ENCODE measurements around the gene P2RX7.
"Not testable (repeated sequence)": the region's sequence is repeated elsewhere in the genome, so short reads cannot be mapped to it uniquely, and the experiment has no call there.

Gene P2RX7

DNA sequence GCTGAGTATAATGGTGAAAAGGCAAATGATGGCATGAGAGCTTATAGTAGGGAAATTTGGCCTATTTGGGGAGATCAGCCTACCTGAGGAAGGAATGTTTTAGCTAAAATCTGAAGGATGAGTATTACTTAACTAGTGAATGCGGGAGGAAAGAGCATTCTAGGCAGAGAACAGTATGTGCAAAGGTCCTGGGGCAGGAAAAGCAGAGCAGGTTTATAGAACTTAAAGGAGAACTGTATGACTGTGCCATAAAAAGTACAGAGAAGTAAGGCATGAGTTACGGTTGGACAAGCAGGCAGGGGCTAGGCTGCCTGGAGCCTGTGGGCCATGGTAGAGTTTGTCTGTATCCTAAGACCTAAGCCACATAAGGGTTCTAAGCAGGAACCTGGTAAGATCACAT is 55.6 kb downstream of the P2RX7 start:
- no peak overlapping the region for H3K4me3 ChIP-seq (ENCODE audit: low read depth, low read length)
- DNase-seq (ENCODE audit: low read depth), result no peak
- TF ChIP-seq CTCF (IDR thresholded peaks at IDR 0.05; ENCODE audit: control insufficient read depth, extremely low read depth, insufficient read depth), result no peak

DNA sequence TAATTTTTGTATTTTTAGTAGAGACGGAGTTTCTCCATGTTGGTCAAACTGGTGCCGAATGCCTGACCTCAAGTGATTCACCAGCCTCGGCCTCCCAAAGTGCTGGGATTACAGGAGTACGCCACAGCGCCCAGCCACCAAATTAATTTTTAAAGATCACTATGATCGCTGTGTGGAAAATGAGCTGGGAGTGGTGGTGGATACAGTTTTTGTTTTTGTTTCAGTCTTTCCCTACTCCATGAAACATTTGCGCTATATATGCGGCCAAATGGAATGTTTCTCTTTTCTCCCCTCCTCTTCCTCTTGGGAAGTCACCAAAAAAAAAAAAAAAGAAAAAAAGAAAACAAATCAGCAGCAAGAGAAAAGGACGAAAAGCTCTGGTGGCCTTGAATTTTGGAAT is 56.5 kb downstream of the P2RX7 start:
- TF ChIP-seq CTCF (IDR thresholded peaks at IDR 0.05; ENCODE audit: control insufficient read depth, extremely low read depth, insufficient read depth), result no peak
- no peak overlapping the region for H3K4me3 ChIP-seq (ENCODE audit: low read depth, low read length)
- DNase-seq (ENCODE audit: low read depth), result no peak

- DNase-seq (ENCODE audit: low read depth), result no peak
- TF ChIP-seq CTCF (IDR thresholded peaks at IDR 0.05; ENCODE audit: control insufficient read depth, extremely low read depth, insufficient read depth), result no peak
- H3K4me3 ChIP-seq (ENCODE audit: low read depth, low read length), result no peak overlapping the region
Observed at GRCh38 chr12:121189619-121190155, 57.0 kb downstream of the P2RX7 start.

DNA sequence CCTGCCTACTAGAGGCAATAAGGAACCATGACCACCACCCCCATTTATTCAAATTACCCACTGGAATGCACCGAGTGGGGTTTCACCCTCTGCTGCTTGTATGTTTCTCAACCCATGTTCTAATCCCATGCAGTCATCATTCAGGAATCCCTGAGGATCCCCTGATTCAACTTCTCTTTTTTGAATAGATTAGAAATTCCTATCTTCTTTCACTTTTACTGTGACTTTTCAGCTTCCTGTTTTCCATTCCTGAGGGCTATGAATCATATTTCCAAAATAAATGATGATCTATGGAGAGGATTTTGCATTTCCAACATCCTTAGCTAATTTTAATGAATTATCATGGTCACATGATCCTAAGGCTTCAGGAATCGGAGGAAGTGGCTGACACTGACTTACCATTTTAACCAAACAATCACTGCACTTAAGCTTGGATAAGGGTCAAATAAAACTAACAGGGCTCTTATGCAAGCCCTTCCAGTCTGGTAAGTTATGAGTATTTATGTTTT is 57.9 kb downstream of the P2RX7 start:
- H3K4me3 ChIP-seq (ENCODE audit: low read depth, low read length), result no peak overlapping the region
- DNase-seq (ENCODE audit: low read depth), result no peak

DNA sequence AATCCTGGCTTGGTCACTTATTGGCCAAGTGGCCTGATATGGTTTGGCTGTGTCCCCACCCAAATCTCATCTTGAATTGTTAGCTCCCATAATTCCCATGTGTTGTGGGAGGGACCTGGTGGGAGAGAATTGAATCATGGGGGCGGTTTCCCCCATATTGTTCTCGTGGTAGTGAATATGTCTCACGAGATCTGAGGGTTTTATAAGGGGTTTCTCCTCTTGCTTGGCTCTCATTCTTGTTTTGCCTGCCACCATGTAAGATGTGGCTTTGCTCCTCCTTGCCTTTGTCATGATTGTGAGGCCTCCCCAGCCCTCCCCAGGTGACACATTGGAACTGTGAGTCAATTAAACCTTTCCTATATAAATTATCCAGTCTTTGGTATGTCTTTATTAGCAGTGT is 58.5 kb downstream of the P2RX7 start:
- no peak overlapping the region for H3K4me3 ChIP-seq (ENCODE audit: low read depth, low read length)
- no peak for TF ChIP-seq CTCF (IDR thresholded peaks at IDR 0.05; ENCODE audit: control insufficient read depth, extremely low read depth, insufficient read depth)
- DNase-seq (ENCODE audit: low read depth), result no peak

More for the DNA sequence above, 57.9 kb downstream of the P2RX7 start:
- no peak for TF ChIP-seq CTCF (IDR thresholded peaks at IDR 0.05; ENCODE audit: control insufficient read depth, extremely low read depth, insufficient read depth)

GRCh38 chr12:121196902-121197301 is 64.2 kb downstream of the P2RX7 start:
- no peak for DNase-seq (ENCODE audit: low read depth)
- no peak for TF ChIP-seq CTCF (IDR thresholded peaks at IDR 0.05; ENCODE audit: control insufficient read depth, extremely low read depth, insufficient read depth)
- no peak overlapping the region for H3K4me3 ChIP-seq (ENCODE audit: low read depth, low read length)

DNA sequence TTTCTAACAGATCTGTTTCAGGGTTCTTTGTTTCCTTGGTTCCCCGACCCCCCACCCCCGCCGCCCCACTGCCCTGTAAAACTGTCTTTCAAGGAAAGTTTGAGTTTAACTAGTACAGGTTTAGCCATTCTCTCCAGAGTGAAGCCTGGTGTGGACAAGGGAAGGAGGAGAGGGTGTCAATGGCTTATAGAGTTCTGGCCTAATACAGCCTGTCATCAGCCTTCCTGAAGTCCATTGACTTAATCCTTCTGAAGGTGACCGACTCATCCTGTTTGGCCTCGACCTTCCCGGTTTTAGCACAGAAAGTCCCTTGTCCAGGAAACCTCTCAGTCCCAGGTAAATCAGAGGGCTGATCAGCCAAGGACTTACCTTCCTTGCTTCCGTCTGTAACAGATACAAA is 66.3 kb downstream of the P2RX7 start:
- no peak overlapping the region for H3K4me3 ChIP-seq (ENCODE audit: low read depth, low read length)
- TF ChIP-seq CTCF (IDR thresholded peaks at IDR 0.05; ENCODE audit: control insufficient read depth, extremely low read depth, insufficient read depth), result no peak
- DNase-seq (ENCODE audit: low read depth), result no peak

GRCh38 chr12:121201140-121201539 is 68.5 kb downstream of the P2RX7 start:
- DNase-seq (ENCODE audit: low read depth); H3K4me3 ChIP-seq (ENCODE audit: low read depth, low read length): not testable (repeated sequence)
